Sigmoid colon (tissue), 7 donors: ENCODE results near the gene KCNAB1. TPM values are rescaled to one million over a fixed set of nuclear protein-coding genes. Genes with fewer than 3 reads are reported as not detected.

Source experiments
- DNase-seq: peaks from one replicate; pipeline ENCODE4 v3.0.0-alpha.2; 2019
- H3K27ac ChIP-seq, 4 donors: fragments of 200-600 bp; sonication (generic); one replicate each; pipeline ENCODE4 v1.5.1; 2016 to 2019; ENCODE audit warnings: mild to moderate bottlenecking in 1 of 4
- H3K27me3 ChIP-seq, 3 donors: fragments of 200-600 bp; sonication (generic); one replicate each; pipeline ENCODE4 v1.5.1; 2019; ENCODE audit warnings: mild to moderate bottlenecking in 1 of 3
- H3K36me3 ChIP-seq, 4 donors: fragments of 200-600 bp; sonication (generic); one replicate each; pipeline ENCODE4 v1.5.1; 2016 to 2019
- H3K4me1 ChIP-seq, 4 donors: fragments of 200-600 bp; sonication (generic); one replicate each; pipeline ENCODE4 v1.5.1; 2017 to 2019
- H3K4me3 ChIP-seq, 4 donors: fragments of 200-600 bp; sonication (generic); one replicate each; pipeline ENCODE4 v1.5.1; 2017 to 2019; ENCODE audit warnings: mild to moderate bottlenecking in 2 of 4, moderate library complexity in 1 of 4
- H3K9me3 ChIP-seq, 4 donors: fragments of 200-600 bp in 3 of 4; sonication (generic) in 3 of 4; one replicate each; pipeline versions ENCODE4 v1.5.1 to v1.6.1; 2013 to 2019
- EP300 ChIP-seq, 4 donors: sonication (generic); formaldehyde crosslinking; IDR thresholded peaks; one replicate each; pipeline ENCODE4 v1.6.1; 2017; ENCODE audit warnings: antibody characterized with exemption in 4 of 4
- POLR2A ChIP-seq, 2 donors: fragments of 450-650 bp; IDR thresholded peaks; one replicate each; pipeline ENCODE4 v1.6.1; 2016; ENCODE audit warnings: antibody characterized with exemption in 2 of 2, mild to moderate bottlenecking in 2 of 2, moderate library complexity in 2 of 2
- POLR2AphosphoS5 ChIP-seq, 4 donors: sonication (generic); formaldehyde crosslinking; IDR thresholded peaks; one replicate each; pipeline ENCODE4 v1.6.1; 2017; ENCODE audit warnings: antibody characterized with exemption in 4 of 4
- WGBS, 2 donors: extraction: QIAGEN DNeasy Blood & Tissue Kit; methylation state at CpG; one replicate each; pipeline ENCODE4 v1.1.7; 2013; 5-methylcytosine and 5-hydroxymethylcytosine counted together
- intact Hi-C: fragments of 100-400 bp; cut with DNase I; formaldehyde crosslinking; loops from one replicate; pipeline ENCODE4 v1.15.1; 2023
- polyA plus RNA-seq, 3 donors: library from polyadenylated mRNA; stranded (reverse); fragments of 200-250 nt; gene quantifications; one replicate each; pipeline ENCODE4 v1.2.3, GENCODE V29; 2013
- total RNA-seq, 4 donors: library from RNA; depleted of rRNA; stranded (reverse); fragments of >200 nt; gene quantifications; one replicate each; pipeline ENCODE4 v1.1.0, GENCODE V29; 2016
- TF ChIP-seq, protein P1 (sequence below), 4 experiments: fragments of 450-650 bp in 3 of 4; fragments of 200-600 bp in 1 of 4; IDR thresholded peaks; one replicate each; pipeline ENCODE4 v1.5.1; 2016 to 2019; ENCODE audit warnings: antibody characterized with exemption in 4 of 4, mild to moderate bottlenecking in 3 of 4, moderate library complexity in 2 of 4
- donor health status: healthy with polysubstance abuse.
- donor health status: Bipolar disorder and iron deficiency.
- donor health status: healthy.

Gene KCNAB1
- total and polyA plus RNA-seq, 7 donors, result 1.2 to 5.0 (median 4.3) TPM; not detected in 2

DNA sequence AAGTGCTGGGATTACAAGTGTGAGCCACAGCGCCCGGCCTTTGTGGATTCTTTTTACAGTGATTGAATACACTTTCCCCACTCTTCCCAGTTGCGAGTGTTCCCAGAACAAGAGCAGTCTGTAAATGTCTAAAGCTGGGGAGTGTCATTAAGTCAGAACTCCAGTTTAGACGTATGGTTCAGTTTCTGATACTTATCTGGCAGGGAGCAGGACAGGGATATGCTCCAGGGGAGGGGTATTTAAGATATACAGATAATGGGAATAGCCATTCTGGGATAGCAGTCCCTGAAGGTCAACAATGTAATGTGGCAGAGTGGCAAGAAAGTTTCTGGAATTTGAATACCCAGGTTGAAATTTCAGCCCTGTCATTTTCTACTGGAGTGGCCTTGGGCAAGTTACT, 270.5 kb downstream of the KCNAB1 start:
- Histone ChIP-seq H3K9me3 (no peaks in the 10 kb centered on the region), H3K4me3 (no peak overlapping the region), H3K27ac (no peak overlapping the region), H3K27me3 (no peaks in the 10 kb centered on the region), H3K36me3 (no peaks in the 10 kb centered on the region), H3K4me1 (no peaks in the 10 kb centered on the region)
- no peak for TF ChIP-seq EP300 (IDR thresholded peaks at IDR 0.05)
- TF ChIP-seq, protein P1, sequence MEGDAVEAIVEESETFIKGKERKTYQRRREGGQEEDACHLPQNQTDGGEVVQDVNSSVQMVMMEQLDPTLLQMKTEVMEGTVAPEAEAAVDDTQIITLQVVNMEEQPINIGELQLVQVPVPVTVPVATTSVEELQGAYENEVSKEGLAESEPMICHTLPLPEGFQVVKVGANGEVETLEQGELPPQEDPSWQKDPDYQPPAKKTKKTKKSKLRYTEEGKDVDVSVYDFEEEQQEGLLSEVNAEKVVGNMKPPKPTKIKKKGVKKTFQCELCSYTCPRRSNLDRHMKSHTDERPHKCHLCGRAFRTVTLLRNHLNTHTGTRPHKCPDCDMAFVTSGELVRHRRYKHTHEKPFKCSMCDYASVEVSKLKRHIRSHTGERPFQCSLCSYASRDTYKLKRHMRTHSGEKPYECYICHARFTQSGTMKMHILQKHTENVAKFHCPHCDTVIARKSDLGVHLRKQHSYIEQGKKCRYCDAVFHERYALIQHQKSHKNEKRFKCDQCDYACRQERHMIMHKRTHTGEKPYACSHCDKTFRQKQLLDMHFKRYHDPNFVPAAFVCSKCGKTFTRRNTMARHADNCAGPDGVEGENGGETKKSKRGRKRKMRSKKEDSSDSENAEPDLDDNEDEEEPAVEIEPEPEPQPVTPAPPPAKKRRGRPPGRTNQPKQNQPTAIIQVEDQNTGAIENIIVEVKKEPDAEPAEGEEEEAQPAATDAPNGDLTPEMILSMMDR (IDR thresholded peaks at IDR 0.05), result no peak
- no peak for TF ChIP-seq POLR2AphosphoS5 (IDR thresholded peaks at IDR 0.05)
- TF ChIP-seq POLR2A (IDR thresholded peaks at IDR 0.05), result no peak
- DNase-seq, result no peak
- intact Hi-C loops, result no loop called here
- 91 to 93% methylated on average over 4 of the region's 4 CpGs for WGBS, 2 donors

DNA sequence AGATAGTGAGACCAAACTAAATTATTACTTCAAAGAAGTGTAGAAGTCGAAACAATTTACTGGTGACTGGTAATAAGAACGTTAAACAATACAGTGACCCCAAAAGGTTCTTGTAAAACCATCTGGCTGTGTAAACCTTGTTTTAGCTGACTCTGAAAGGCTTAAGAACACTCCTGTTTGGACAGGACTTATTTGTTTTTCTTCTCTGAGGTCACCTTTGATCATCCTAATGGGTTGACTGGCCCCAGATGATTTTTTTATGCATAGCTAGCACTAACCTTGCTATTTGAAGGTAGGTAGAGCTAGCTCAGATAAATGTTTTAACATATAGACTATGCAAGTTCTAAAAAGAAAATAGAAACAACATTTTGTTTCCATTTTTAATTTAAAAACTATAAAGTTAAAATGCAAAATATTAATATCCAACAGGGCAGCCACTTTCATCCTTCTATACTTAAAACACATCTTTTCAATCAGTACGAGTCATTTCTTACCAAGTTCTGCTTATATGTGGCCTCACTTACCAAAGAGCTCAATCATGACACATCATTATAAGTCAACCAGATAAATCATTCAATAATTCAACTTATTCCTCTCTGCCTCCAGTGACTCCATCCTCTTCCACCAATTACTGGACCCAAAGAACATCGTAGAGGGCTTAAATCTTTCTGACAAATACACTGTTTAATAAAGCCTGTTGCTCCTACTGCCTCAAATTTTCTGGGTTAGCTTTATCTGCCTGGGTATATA, 275.8 kb downstream of the KCNAB1 start:
- H3K9me3 ChIP-seq, result no peaks in the 10 kb centered on the region
- H3K4me1 ChIP-seq, result peaks cover 0 to 10% (median 4%) of the 10 kb centered on the region in 4 donors
- intact Hi-C loops, result no loop called here
- no peak for TF ChIP-seq POLR2A (IDR thresholded peaks at IDR 0.05)
- TF ChIP-seq EP300 (IDR thresholded peaks at IDR 0.05), result no peak
- TF ChIP-seq, protein P1 (IDR thresholded peaks at IDR 0.05), result no peak
- TF ChIP-seq POLR2AphosphoS5 (IDR thresholded peaks at IDR 0.05), result no peak
- H3K27me3 ChIP-seq, result no peaks in the 10 kb centered on the region
- no peak overlapping the region for H3K4me3 ChIP-seq
- WGBS, 2 donors, result 68 to 78% methylated on average over 4 of the region's 4 CpGs
- H3K36me3 ChIP-seq, result no peaks in the 10 kb centered on the region
- H3K27ac ChIP-seq, result peak overlapping the region in 1 of 4 donors; percentile 1
- DNase-seq, result no peak

DNA sequence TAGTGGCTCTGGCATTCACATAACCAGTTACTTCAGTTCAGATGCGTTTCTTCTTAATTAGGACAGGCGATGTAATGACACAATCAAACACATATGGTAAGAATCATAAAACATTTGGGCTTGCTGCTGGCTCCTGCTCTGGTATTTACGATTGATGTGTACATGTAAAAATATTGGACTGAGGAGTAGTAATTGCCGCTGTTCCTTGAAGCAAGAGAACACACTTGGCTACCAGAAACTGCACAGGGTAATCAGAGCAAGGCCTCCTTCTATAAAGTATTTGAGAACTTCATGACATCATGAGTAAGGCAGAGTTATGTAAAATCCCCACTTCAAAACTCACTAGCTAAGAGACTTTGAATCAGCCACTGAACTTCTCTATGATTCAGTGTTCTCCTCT, 276.5 kb downstream of the KCNAB1 start:
- WGBS, 2 donors, result 65 to 78% methylated on average over 4 of the region's 4 CpGs
- no peak overlapping the region for H3K4me3 ChIP-seq
- no peaks in the 10 kb centered on the region for H3K36me3 ChIP-seq
- no peaks in the 10 kb centered on the region for H3K27me3 ChIP-seq
- no peak overlapping the region for H3K27ac ChIP-seq
- TF ChIP-seq POLR2AphosphoS5 (IDR thresholded peaks at IDR 0.05) (no peak), POLR2A (IDR thresholded peaks at IDR 0.05) (no peak), EP300 (IDR thresholded peaks at IDR 0.05) (no peak)
- TF ChIP-seq, protein P1 (IDR thresholded peaks at IDR 0.05), result no peak
- H3K4me1 ChIP-seq, result peaks cover 0 to 10% (median 4%) of the 10 kb centered on the region in 4 donors
- no peak for DNase-seq
- no peaks in the 10 kb centered on the region for H3K9me3 ChIP-seq
- intact Hi-C loops, result no loop called here

DNA sequence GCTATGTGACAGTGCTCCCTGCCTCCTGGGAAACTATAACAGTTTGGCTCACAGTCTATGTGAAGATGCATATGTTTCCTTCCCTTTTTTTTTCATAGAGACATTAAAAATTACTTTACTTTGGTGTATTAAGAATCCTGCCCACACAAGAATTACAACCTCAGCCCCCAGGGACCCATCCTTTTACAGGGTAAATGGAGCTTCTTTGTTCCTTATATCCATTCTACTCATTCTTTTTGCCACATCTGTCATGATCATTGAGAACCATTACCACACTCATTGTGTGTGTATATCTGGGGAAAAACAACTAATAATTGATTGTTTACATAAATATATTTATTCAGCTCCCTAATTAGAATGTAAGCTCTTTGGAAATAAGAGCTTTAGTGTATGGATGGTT, 277.2 kb downstream of the KCNAB1 start:
- Histone ChIP-seq H3K4me3 (no peak overlapping the region), H3K27me3 (no peaks in the 10 kb centered on the region), H3K27ac (no peak overlapping the region), H3K9me3 (no peaks in the 10 kb centered on the region), H3K36me3 (no peaks in the 10 kb centered on the region), H3K4me1 (peaks cover 0 to 10% (median 4%) of the 10 kb centered on the region in 4 donors)
- TF ChIP-seq POLR2A (IDR thresholded peaks at IDR 0.05), result no peak
- intact Hi-C loops, result no loop called here
- DNase-seq, result no peak

DNA sequence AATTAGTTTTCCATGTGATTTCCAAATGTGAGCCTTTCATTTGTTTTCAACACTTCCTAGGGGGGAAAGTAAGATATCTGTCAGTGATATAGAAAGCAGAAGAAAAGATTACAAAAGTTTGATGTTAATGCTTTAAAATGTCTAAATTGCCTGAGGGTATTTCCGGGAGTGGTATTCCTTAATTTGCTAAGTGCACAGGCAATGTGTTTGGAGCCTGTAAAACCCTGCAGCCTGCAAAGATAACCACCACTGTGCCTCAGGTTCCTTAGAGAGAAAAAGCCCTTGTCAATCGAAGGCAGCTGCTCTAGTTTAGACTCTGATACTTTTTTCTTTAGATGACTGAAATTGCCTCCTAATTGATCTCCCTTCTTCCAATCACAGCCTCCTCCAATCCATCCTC, 279.7 kb downstream of the KCNAB1 start:
- no peak for DNase-seq
- intact Hi-C loops, result no loop called here
- H3K4me1 ChIP-seq, result peaks cover 0 to 10% (median 4%) of the 10 kb centered on the region in 4 donors
- TF ChIP-seq POLR2AphosphoS5 (IDR thresholded peaks at IDR 0.05) (no peak), POLR2A (IDR thresholded peaks at IDR 0.05) (no peak)
- no peak overlapping the region for H3K27ac ChIP-seq
- H3K9me3 ChIP-seq, result no peaks in the 10 kb centered on the region
- H3K27me3 ChIP-seq, result no peaks in the 10 kb centered on the region
- 62 to 84% methylated on average over 2 of the region's 2 CpGs for WGBS, 2 donors
- H3K4me3 ChIP-seq, result no peak overlapping the region
- H3K36me3 ChIP-seq, result no peaks in the 10 kb centered on the region

DNA sequence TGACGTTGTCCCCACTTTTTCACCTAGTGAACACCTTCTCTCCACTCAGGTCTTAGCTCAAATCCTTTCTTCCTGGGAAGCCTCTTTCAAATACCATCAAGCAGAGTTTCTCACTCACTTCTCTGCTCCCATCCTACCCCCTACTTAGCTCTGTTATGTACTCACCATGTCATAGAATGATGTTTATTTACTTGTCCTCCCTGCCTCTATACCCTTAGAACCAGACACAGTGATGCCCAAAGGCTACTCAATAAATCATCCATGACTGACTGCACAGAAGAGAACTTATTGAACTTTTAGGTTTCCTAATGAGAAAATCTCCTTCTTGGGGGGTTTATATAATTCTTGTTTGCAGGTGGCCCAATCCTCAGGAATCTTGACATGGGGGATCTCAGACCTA, 280.4 kb downstream of the KCNAB1 start:
- peaks cover 0 to 10% (median 4%) of the 10 kb centered on the region in 4 donors for H3K4me1 ChIP-seq
- no peaks in the 10 kb centered on the region for H3K36me3 ChIP-seq
- no peaks in the 10 kb centered on the region for H3K9me3 ChIP-seq
- WGBS, 2 donors, result 71% methylated on average over 1 of the region's 1 CpG
- intact Hi-C loops, result no loop called here
- no peak overlapping the region for H3K4me3 ChIP-seq
- no peak for DNase-seq
- no peak overlapping the region for H3K27ac ChIP-seq
- TF ChIP-seq EP300 (IDR thresholded peaks at IDR 0.05), result no peak
- no peak for TF ChIP-seq POLR2A (IDR thresholded peaks at IDR 0.05)
- TF ChIP-seq, protein P1 (IDR thresholded peaks at IDR 0.05), result no peak
- TF ChIP-seq POLR2AphosphoS5 (IDR thresholded peaks at IDR 0.05), result no peak
- H3K27me3 ChIP-seq, result no peaks in the 10 kb centered on the region
